ENCODE results near the gene RAPGEF1. TPM values are rescaled to one million over a fixed set of nuclear protein-coding genes. Genes with fewer than 3 reads are reported as not detected.

RAPGEF1 gene
- total and polyA plus RNA-seq, 2 donors (not counting 3 experiments of a cell fraction or from before 2014, with no cell fraction given) = 50.0 to 124 TPM

- Histone ChIP-seq H3K79me2 (ENCODE audit: control insufficient read depth, insufficient read depth, low read length) (no peaks in the 10 kb centered on the region), H2AFZ (ENCODE audit: low read depth, low read length) (no peak overlapping the region), H3K36me3 (ENCODE audit: control insufficient read depth in 2 of 2, extremely low read depth in 1 of 2, insufficient read depth in 2 of 2, low read length in 2 of 2) (no peaks in the 10 kb centered on the region), H3K4me1 (ENCODE audit: control insufficient read depth, extremely low read depth, insufficient read depth, low read length) (no peaks in the 10 kb centered on the region), H4K20me1 (replicated peaks; ENCODE audit: control insufficient read depth, extremely low read depth, insufficient read depth, low read length) (no peaks in the 10 kb centered on the region), H3K4me2 (ENCODE audit: insufficient read depth, low read length) (no peak overlapping the region), H3K4me3 (replicated peaks in 1 of 3; ENCODE audit: insufficient read depth in 1 of 3, low read depth in 1 of 3, low read length in 3 of 3) (no peak overlapping the region), H3K9me1 (replicated peaks; ENCODE audit: control insufficient read depth, extremely low read depth, insufficient read depth, low read length) (no peaks in the 10 kb centered on the region), H3K27ac (ENCODE audit: insufficient read depth, low read depth, low read length) (no peak overlapping the region), H3K27me3 (ENCODE audit: control insufficient read depth in 2 of 2, insufficient read depth in 2 of 2, low read length in 2 of 2) (peaks cover 19% of the 10 kb centered on the region in 2 experiments), H3K9me3 (replicated peaks; ENCODE audit: control insufficient read depth, insufficient read depth, low read length) (no peaks in the 10 kb centered on the region), H3K9ac (replicated peaks; ENCODE audit: extremely low read depth, insufficient read depth, low read length) (no peak overlapping the region)
- no TSS peak for BruUV-seq (replicated peaks)
- FAIRE-seq (no peak), DNase-seq (ENCODE audit: low read depth, low spot score) (no peak)
- no peak for TF ChIP-seq CTCF (IDR thresholded peaks at IDR 0.05; ENCODE audit: extremely low read depth in 1 of 2, insufficient read depth in 1 of 2, low read depth in 1 of 2, low read length in 2 of 2)
- no peak for TF ChIP-seq EZH2 (IDR thresholded peaks at IDR 0.05; ENCODE audit: borderline replicate concordance, low read depth, low read length, severe bottlenecking)
- no peak for TF ChIP-seq JUN (IDR thresholded peaks at IDR 0.05; ENCODE audit: borderline replicate concordance, insufficient read depth, insufficient read length, low read depth)
- TF ChIP-seq POLR2AphosphoS5 (IDR thresholded peaks at IDR 0.05; ENCODE audit: insufficient read depth, low read depth, low read length) = no peak
- no peak for TF ChIP-seq POLR2A (IDR thresholded peaks at IDR 0.05; ENCODE audit: low read depth, low read length)
- no peak for TF ChIP-seq MYC (IDR thresholded peaks at IDR 0.05; ENCODE audit: low read depth, low read length)
- no peak for TF ChIP-seq FOS (IDR thresholded peaks at IDR 0.05; ENCODE audit: borderline replicate concordance, insufficient read depth, low read length)
- TF ChIP-seq GATA2 (IDR thresholded peaks at IDR 0.05; ENCODE audit: insufficient read depth, insufficient read length, low read depth, low read length) = no peak
- no peak for TF ChIP-seq MAX (IDR thresholded peaks at IDR 0.05; ENCODE audit: insufficient read depth, insufficient read length)
- intact Hi-C loops (cut with micrococcal nuclease) = no loop called here
- dilution Hi-C loops (cut with MboI; ENCODE audit: extremely low pct_ligation_motif_present, low sequenced_read_pairs) = no loop called here
- CTCF ChIA-PET = no interaction called here
- POLR2A ChIA-PET = no interaction called here
These were observed 185.6 kb downstream of the RAPGEF1 start for GRCh38 chr9:131554087-131554842.
